Liver (tissue), 9 donors: ENCODE measurements around the gene MYOZ2. TPM values are rescaled to one million over a fixed set of nuclear protein-coding genes. Genes with fewer than 3 reads are reported as not detected.
"Not testable (repeated sequence)": the region's sequence is repeated elsewhere in the genome, so short reads cannot be mapped to it uniquely, and the experiment has no call there.

ENCODE experiments used
- DNase-seq: peaks from one replicate; pipeline ENCODE4 v3.0.0-alpha.2; 2017; ENCODE audit warnings: low spot score
- H3K27ac ChIP-seq, 2 donors: one replicate each; pipeline ENCODE4 v1.7.0; 2013; ENCODE audit warnings: inconsistent platforms in 2 of 2, low read length in 2 of 2, control low read depth in 1 of 2, low read depth in 1 of 2, mild to moderate bottlenecking in 1 of 2
- H3K27me3 ChIP-seq, 4 donors: one replicate each; pipeline versions ENCODE4 v1.6.1 to v1.7.0; 2013; ENCODE audit warnings: low read length in 3 of 4, inconsistent platforms in 1 of 4, mild to moderate bottlenecking in 1 of 4, moderate library complexity in 1 of 4; ENCODE audit not compliant: control insufficient read depth in 4 of 4, insufficient read depth in 4 of 4
- H3K36me3 ChIP-seq, 4 donors: one replicate each; pipeline versions ENCODE4 v1.6.1 to v1.7.0; 2013; ENCODE audit warnings: low read length in 3 of 4, mild to moderate bottlenecking in 3 of 4, low read depth in 1 of 4, moderate library complexity in 1 of 4; ENCODE audit not compliant: control insufficient read depth in 4 of 4, insufficient read depth in 3 of 4
- H3K4me1 ChIP-seq, 4 donors: one replicate each; pipeline versions ENCODE4 v1.6.1 to v1.7.0; 2013; ENCODE audit warnings: low read length in 3 of 4, mild to moderate bottlenecking in 3 of 4, moderate library complexity in 1 of 4; ENCODE audit not compliant: control insufficient read depth in 4 of 4, insufficient read depth in 4 of 4
- H3K4me3 ChIP-seq, 3 donors: one replicate each; pipeline versions ENCODE4 v1.6.1 to v1.7.0; 2013; ENCODE audit warnings: low read length in 3 of 3, control low read depth in 1 of 3, low read depth in 1 of 3, mild to moderate bottlenecking in 1 of 3
- H3K9ac ChIP-seq, 2 donors: one replicate each; pipeline ENCODE4 v1.7.0; 2013; ENCODE audit warnings: low read length in 2 of 2, mild to moderate bottlenecking in 2 of 2, moderate library complexity in 2 of 2, control low read depth in 1 of 2, low read depth in 1 of 2
- H3K9me3 ChIP-seq, 4 donors: one replicate each; pipeline versions ENCODE4 v1.6.1 to v1.7.0; 2013; ENCODE audit warnings: low read length in 3 of 4; ENCODE audit not compliant: control insufficient read depth in 4 of 4
- ATF3 ChIP-seq: IDR thresholded peaks from 2 replicates; pipeline ENCODE4 v1.6.1; 2016; ENCODE audit warnings: antibody characterized with exemption
- CTCF ChIP-seq: fragments of 150-350 bp; IDR thresholded peaks from 2 replicates; pipeline ENCODE4 v1.5.1; 2017; ENCODE audit warnings: improper control_type of control experiment, low read depth, low read length; ENCODE audit not compliant: missing input control
- FOXA1 ChIP-seq: IDR thresholded peaks from 2 replicates; pipeline ENCODE4 v1.6.1; 2016; ENCODE audit warnings: antibody characterized with exemption
- FOXA2 ChIP-seq: IDR thresholded peaks from 2 replicates; pipeline ENCODE4 v1.6.1; 2016; ENCODE audit warnings: antibody characterized with exemption
- GABPA ChIP-seq, 2 donors: IDR thresholded peaks in 1 of 2; conservative IDR thresholded peaks in 1 of 2; 2 replicates each; pipeline ENCODE4 v1.6.1; 2016; ENCODE audit warnings: antibody characterized with exemption in 2 of 2, mild to moderate bottlenecking in 1 of 2, moderate library complexity in 1 of 2
- HNF4A ChIP-seq, 2 donors: conservative IDR thresholded peaks; 2 replicates each; pipeline ENCODE4 v1.6.1; 2016; ENCODE audit warnings: antibody characterized with exemption in 2 of 2, mild to moderate bottlenecking in 2 of 2
- HNF4G ChIP-seq: IDR thresholded peaks from 2 replicates; pipeline ENCODE4 v1.6.1; 2016; ENCODE audit warnings: antibody characterized with exemption
- MAX ChIP-seq: IDR thresholded peaks from 2 replicates; pipeline ENCODE4 v1.6.1; 2016; ENCODE audit warnings: antibody characterized with exemption
- NR2F2 ChIP-seq: IDR thresholded peaks from 2 replicates; pipeline ENCODE4 v1.6.1; 2016; ENCODE audit warnings: antibody characterized with exemption
- RAD21 ChIP-seq, 2 donors: IDR thresholded peaks; 2 replicates each; pipeline ENCODE4 v1.6.1; 2016; ENCODE audit warnings: antibody characterized with exemption in 2 of 2, mild to moderate bottlenecking in 2 of 2
- REST ChIP-seq: IDR thresholded peaks from 2 replicates; pipeline ENCODE4 v1.6.1; 2016; ENCODE audit warnings: antibody characterized with exemption, mild to moderate bottlenecking
- RXRA ChIP-seq, 2 donors: IDR thresholded peaks; 2 replicates each; pipeline ENCODE4 v1.6.1; 2017 to 2018; ENCODE audit warnings: antibody characterized with exemption in 2 of 2, mild to moderate bottlenecking in 1 of 2
- SP1 ChIP-seq: IDR thresholded peaks from 2 replicates; pipeline ENCODE4 v1.6.1; 2018; ENCODE audit warnings: antibody characterized with exemption, mild to moderate bottlenecking
- TAF1 ChIP-seq: conservative IDR thresholded peaks from 2 replicates; pipeline ENCODE4 v1.6.1; 2016; ENCODE audit warnings: antibody characterized with exemption, mild to moderate bottlenecking
- YY1 ChIP-seq: IDR thresholded peaks from 2 replicates; pipeline ENCODE4 v1.6.1; 2016; ENCODE audit warnings: antibody characterized with exemption, mild to moderate bottlenecking
- ZBTB33 ChIP-seq: IDR thresholded peaks from 2 replicates; pipeline ENCODE4 v1.6.1; 2016; ENCODE audit warnings: antibody characterized with exemption
- WGBS: extraction: QIAGEN DNeasy Blood & Tissue Kit; methylation state at CpG from one replicate; pipeline ENCODE4 v1.1.7; 2013; 5-methylcytosine and 5-hydroxymethylcytosine counted together
- polyA plus RNA-seq, 2 donors: library from polyadenylated mRNA; stranded (reverse) in 1 of 2; unstranded in 1 of 2; fragments of 200-250 nt in 1 of 2; fragments of >200 nt in 1 of 2; fragmentation: Nextera tagmentation in 1 of 2; extraction: Ambion mirVana in 1 of 2; gene quantifications; one replicate each; pipeline versions ENCODE4 v1.2.1 to v1.2.3, GENCODE V29; 2013 to 2015
- total RNA-seq, 2 donors: library from RNA; depleted of rRNA; stranded (reverse); fragments of >200 nt; gene quantifications; one replicate each; pipeline ENCODE4 v1.2.3, GENCODE V29; 2014
- donor health status: healthy.
- donor health status: healthy.
- donor health status: healthy.
- donor health status: healthy.
- donor health status: healthy.

Gene MYOZ2
- total and polyA plus RNA-seq, 4 donors: 0.03 to 0.08 TPM; not detected in 2

GRCh38 chr4:119143341-119143740 lies 7.7 kb downstream of the MYOZ2 start:
- WGBS: 94% methylated on average over 10 of the region's 10 CpGs
- not testable (repeated sequence) for H3K36me3 ChIP-seq, DNase-seq, H3K9me3 ChIP-seq, H3K27ac ChIP-seq, H3K4me1 ChIP-seq, H3K27me3 ChIP-seq, H3K4me3 ChIP-seq, H3K9ac ChIP-seq

GRCh38 chr4:119149110-119149509 lies 13.5 kb downstream of the MYOZ2 start:
- DNase-seq: no peak
- Histone ChIP-seq H3K36me3 (no peaks in the 10 kb centered on the region), H3K4me1 (no peaks in the 10 kb centered on the region), H3K27ac (no peak overlapping the region), H3K9me3 (no peaks in the 10 kb centered on the region), H3K4me3 (no peak overlapping the region), H3K27me3 (no peaks in the 10 kb centered on the region), H3K9ac (no peak overlapping the region)
- TF ChIP-seq HNF4G (no peak), GABPA (IDR thresholded peaks at IDR 0.05 in 1 of 2, conservative IDR thresholded peaks at IDR 0.05 in 1 of 2) (no peak), HNF4A (conservative IDR thresholded peaks at IDR 0.05) (no peak), FOXA1 (no peak), MAX (no peak), RXRA (IDR thresholded peaks at IDR 0.05) (no peak), SP1 (no peak), YY1 (no peak), TAF1 (no peak), FOXA2 (no peak), NR2F2 (no peak), ZBTB33 (no peak), RAD21 (IDR thresholded peaks at IDR 0.05) (no peak), CTCF (no peak), ATF3 (no peak), REST (no peak)
- 78% methylated on average over 7 of the region's 7 CpGs for WGBS
